ENCODE results near the gene LMBR1L.

LMBR1L gene

GRCh38 chr12:49057888-49058287, 52.8 kb downstream of the LMBR1L start:
- H3K27ac ChIP-seq (ENCODE audit: low read length): no peak overlapping the region
- no peaks in the 10 kb centered on the region for H3K27me3 ChIP-seq (ENCODE audit: insufficient read depth, low read length)
- peaks cover 17% of the 10 kb centered on the region for H3K4me1 ChIP-seq (ENCODE audit: insufficient read depth, low read length)
- H3K9me3 ChIP-seq (ENCODE audit: insufficient read depth, low read depth, low read length): no peaks in the 10 kb centered on the region
- peak overlapping the region; percentile 98 for H3K9ac ChIP-seq (ENCODE audit: low read depth, low read length)
- H3K36me3 ChIP-seq (ENCODE audit: insufficient read depth, low read depth, low read length): peaks cover 30% of the 10 kb centered on the region
- H3K4me3 ChIP-seq (ENCODE audit: low read length): peak overlapping the region; percentile 89

GRCh38 chr12:49055978-49056754, 54.5 kb downstream of the LMBR1L start:
- peak overlapping the region; percentile 2; the same call in 1 of the 2 replicates for H3K9ac ChIP-seq (ENCODE audit: low read depth, low read length)
- peaks cover 17% of the 10 kb centered on the region for H3K4me1 ChIP-seq (ENCODE audit: insufficient read depth, low read length)
- peak overlapping the region; percentile 2 for H3K27ac ChIP-seq (ENCODE audit: low read length)
- peak overlapping the region; percentile 33; the same call in 1 of the 2 replicates for H3K4me3 ChIP-seq (ENCODE audit: low read length)
- no peaks in the 10 kb centered on the region for H3K9me3 ChIP-seq (ENCODE audit: insufficient read depth, low read depth, low read length)
- no peaks in the 10 kb centered on the region for H3K27me3 ChIP-seq (ENCODE audit: insufficient read depth, low read length)
- peaks cover 47% of the 10 kb centered on the region for H3K36me3 ChIP-seq (ENCODE audit: insufficient read depth, low read depth, low read length)

GRCh38 chr12:49055092-49055491, 55.6 kb downstream of the LMBR1L start:
- peaks cover 17% of the 10 kb centered on the region for H3K4me1 ChIP-seq (ENCODE audit: insufficient read depth, low read length)
- H3K9ac ChIP-seq (ENCODE audit: low read depth, low read length): no peak overlapping the region
- H3K27me3 ChIP-seq (ENCODE audit: insufficient read depth, low read length): no peaks in the 10 kb centered on the region
- H3K9me3 ChIP-seq (ENCODE audit: insufficient read depth, low read depth, low read length): no peaks in the 10 kb centered on the region
- no peak overlapping the region for H3K4me3 ChIP-seq (ENCODE audit: low read length)
- H3K36me3 ChIP-seq (ENCODE audit: insufficient read depth, low read depth, low read length): peaks cover 58% of the 10 kb centered on the region
- H3K27ac ChIP-seq (ENCODE audit: low read length): no peak overlapping the region

GRCh38 chr12:49054524-49054923, 56.1 kb downstream of the LMBR1L start:
- peaks cover 64% of the 10 kb centered on the region for H3K36me3 ChIP-seq (ENCODE audit: insufficient read depth, low read depth, low read length)

GRCh38 chr12:49054096-49054495, 56.6 kb downstream of the LMBR1L start:
- H3K4me3 ChIP-seq (ENCODE audit: low read length): no peak overlapping the region
- no peak overlapping the region for H3K27ac ChIP-seq (ENCODE audit: low read length)
- peaks cover 68% of the 10 kb centered on the region for H3K36me3 ChIP-seq (ENCODE audit: insufficient read depth, low read depth, low read length)
- H3K9ac ChIP-seq (ENCODE audit: low read depth, low read length): no peak overlapping the region
- H3K9me3 ChIP-seq (ENCODE audit: insufficient read depth, low read depth, low read length): no peaks in the 10 kb centered on the region
- H3K27me3 ChIP-seq (ENCODE audit: insufficient read depth, low read length): no peaks in the 10 kb centered on the region
- H3K4me1 ChIP-seq (ENCODE audit: insufficient read depth, low read length): peaks cover 17% of the 10 kb centered on the region

More at GRCh38 chr12:49054524-49054923, 56.1 kb downstream of the LMBR1L start:
- Histone ChIP-seq H3K4me1 (ENCODE audit: insufficient read depth, low read length) (peaks cover 17% of the 10 kb centered on the region), H3K9ac (ENCODE audit: low read depth, low read length) (no peak overlapping the region), H3K9me3 (ENCODE audit: insufficient read depth, low read depth, low read length) (no peaks in the 10 kb centered on the region), H3K4me3 (ENCODE audit: low read length) (no peak overlapping the region), H3K27me3 (ENCODE audit: insufficient read depth, low read length) (no peaks in the 10 kb centered on the region), H3K27ac (ENCODE audit: low read length) (no peak overlapping the region)

- Histone ChIP-seq H3K27me3 (ENCODE audit: insufficient read depth, low read length) (no peaks in the 10 kb centered on the region), H3K36me3 (ENCODE audit: insufficient read depth, low read depth, low read length) (peaks cover 83% of the 10 kb centered on the region), H3K9ac (ENCODE audit: low read depth, low read length) (no peak overlapping the region), H3K27ac (ENCODE audit: low read length) (no peak overlapping the region), H3K4me3 (ENCODE audit: low read length) (no peak overlapping the region), H3K4me1 (ENCODE audit: insufficient read depth, low read length) (peaks cover 11% of the 10 kb centered on the region), H3K9me3 (ENCODE audit: insufficient read depth, low read depth, low read length) (no peaks in the 10 kb centered on the region)
These were observed 58.0 kb downstream of the LMBR1L start for GRCh38 chr12:49052451-49053208.

GRCh38 chr12:49051777-49052438, 58.7 kb downstream of the LMBR1L start:
- H3K27ac ChIP-seq (ENCODE audit: low read length): no peak overlapping the region
- no peak overlapping the region for H3K9ac ChIP-seq (ENCODE audit: low read depth, low read length)
- H3K9me3 ChIP-seq (ENCODE audit: insufficient read depth, low read depth, low read length): no peaks in the 10 kb centered on the region
- peaks cover 11% of the 10 kb centered on the region for H3K4me1 ChIP-seq (ENCODE audit: insufficient read depth, low read length)
- H3K4me3 ChIP-seq (ENCODE audit: low read length): no peak overlapping the region
- H3K27me3 ChIP-seq (ENCODE audit: insufficient read depth, low read length): no peaks in the 10 kb centered on the region
- H3K36me3 ChIP-seq (ENCODE audit: insufficient read depth, low read depth, low read length): peaks cover 90% of the 10 kb centered on the region

- no peaks in the 10 kb centered on the region for H3K27me3 ChIP-seq (ENCODE audit: insufficient read depth, low read length)
- no peak overlapping the region for H3K27ac ChIP-seq (ENCODE audit: low read length)
- peaks cover 10% of the 10 kb centered on the region for H3K4me1 ChIP-seq (ENCODE audit: insufficient read depth, low read length)
- peaks cover 95% of the 10 kb centered on the region for H3K36me3 ChIP-seq (ENCODE audit: insufficient read depth, low read depth, low read length)
- no peak overlapping the region for H3K4me3 ChIP-seq (ENCODE audit: low read length)
- H3K9ac ChIP-seq (ENCODE audit: low read depth, low read length): no peak overlapping the region
- no peaks in the 10 kb centered on the region for H3K9me3 ChIP-seq (ENCODE audit: insufficient read depth, low read depth, low read length)
These were observed 59.3 kb downstream of the LMBR1L start for GRCh38 chr12:49051373-49051764.

GRCh38 chr12:49050507-49051372, 59.9 kb downstream of the LMBR1L start:
- Histone ChIP-seq H3K9me3 (ENCODE audit: insufficient read depth, low read depth, low read length) (no peaks in the 10 kb centered on the region), H3K4me1 (ENCODE audit: insufficient read depth, low read length) (peaks cover 4% of the 10 kb centered on the region), H3K36me3 (ENCODE audit: insufficient read depth, low read depth, low read length) (peaks cover 100% of the 10 kb centered on the region), H3K27me3 (ENCODE audit: insufficient read depth, low read length) (no peaks in the 10 kb centered on the region), H3K4me3 (ENCODE audit: low read length) (no peak overlapping the region), H3K27ac (ENCODE audit: low read length) (no peak overlapping the region), H3K9ac (ENCODE audit: low read depth, low read length) (no peak overlapping the region)

- Histone ChIP-seq H3K4me1 (ENCODE audit: insufficient read depth, low read length) (no peaks in the 10 kb centered on the region), H3K9me3 (ENCODE audit: insufficient read depth, low read depth, low read length) (no peaks in the 10 kb centered on the region), H3K9ac (ENCODE audit: low read depth, low read length) (no peak overlapping the region), H3K27ac (ENCODE audit: low read length) (no peak overlapping the region), H3K36me3 (ENCODE audit: insufficient read depth, low read depth, low read length) (peaks cover 100% of the 10 kb centered on the region), H3K27me3 (ENCODE audit: insufficient read depth, low read length) (no peaks in the 10 kb centered on the region), H3K4me3 (ENCODE audit: low read length) (no peak overlapping the region)
These were observed 61.0 kb downstream of the LMBR1L start for GRCh38 chr12:49049566-49050224.
